Endothelial cell of umbilical vein (primary cell): ENCODE measurements around the gene RAD51B. TPM values are rescaled to one million over a fixed set of nuclear protein-coding genes. Genes with fewer than 3 reads are reported as not detected.

Experiments
- BruUV-seq: library from RNA; stranded (reverse); fragments of 400-500 nt; replicated peaks from 2 replicates; lab custom pipeline; 2021; lab: Mats Ljungman, UMichigan
- CTCF ChIA-PET: fragments of 300-600, 350-600 bp; sonication (Branson Sonifier 250); formaldehyde crosslinking; loops from one replicate; lab custom pipeline; 2021; ENCODE audit warnings: antibody characterized with exemption, inconsistent platforms; lab: Charles Lee
- POLR2A ChIA-PET: fragments of 300-600, 350-600 bp; sonication (Branson Sonifier 250); formaldehyde crosslinking; loops from one replicate; lab custom pipeline; 2021; ENCODE audit warnings: antibody characterized with exemption, inconsistent platforms; lab: Charles Lee
- DNase-seq: peaks from one replicate; pipeline ENCODE4 v3.0.0-alpha.2; 2011; ENCODE audit warnings: low read depth, low spot score
- FAIRE-seq: peaks from 2 replicates; lab custom pipeline; 2011; peaks lifted over from hg19 to GRCh38; lab: Jason Lieb, UNC
- H2AFZ ChIP-seq: 2 replicates; pipeline ENCODE4 v1.6.0; 2012; ENCODE audit warnings: low read depth, low read length, control low read depth, inconsistent platforms
- H3K27ac ChIP-seq: 2 replicates; pipeline ENCODE4 v1.5.1; 2011; ENCODE audit warnings: low read depth, mild to moderate bottlenecking, control low read depth, low read length, moderate library complexity; ENCODE audit not compliant: insufficient read depth
- H3K27me3 ChIP-seq, 2 experiments: 2 replicates each; pipeline versions ENCODE4 v1.6.0 to v1.6.1; 2011; ENCODE audit warnings: low read length in 2 of 2, mixed read lengths in 1 of 2; ENCODE audit not compliant: control insufficient read depth in 2 of 2, insufficient read depth in 2 of 2
- H3K36me3 ChIP-seq, 2 experiments: 2 replicates in 1 of 2; 3 replicates in 1 of 2; pipeline ENCODE4 v1.5.1; 2011; ENCODE audit warnings: low read length in 2 of 2, mild to moderate bottlenecking in 1 of 2, moderate library complexity in 1 of 2; ENCODE audit not compliant: control insufficient read depth in 2 of 2, insufficient read depth in 2 of 2; ENCODE audit errors: extremely low read depth in 1 of 2
- H3K4me1 ChIP-seq: 3 replicates; pipeline ENCODE4 v1.5.1; 2011; ENCODE audit warnings: mild to moderate bottlenecking, low read length; ENCODE audit not compliant: control insufficient read depth, insufficient read depth; ENCODE audit errors: extremely low read depth
- H3K4me2 ChIP-seq: 2 replicates; pipeline ENCODE4 v1.6.1; 2011; ENCODE audit warnings: low read length, control low read depth, mixed read lengths; ENCODE audit not compliant: insufficient read depth
- H3K4me3 ChIP-seq, 3 experiments: fragments of 200-600 bp in 1 of 3; sonication (generic), shearing (Covaris generic) in 1 of 3; replicated peaks in 1 of 3; 2 replicates each; pipeline ENCODE4 v1.5.1; 2011 to 2016; ENCODE audit warnings: control low read depth in 3 of 3, low read length in 3 of 3, mild to moderate bottlenecking in 2 of 3, inconsistent platforms in 1 of 3, low read depth in 1 of 3, moderate library complexity in 1 of 3; ENCODE audit not compliant: insufficient read depth in 1 of 3
- H3K79me2 ChIP-seq: 2 replicates; pipeline ENCODE4 v1.6.0; 2012; ENCODE audit warnings: low read length, inconsistent platforms; ENCODE audit not compliant: control insufficient read depth, insufficient read depth
- H3K9ac ChIP-seq: replicated peaks from 2 replicates; pipeline ENCODE3; 2011; ENCODE audit warnings: low read length, control low read depth; ENCODE audit not compliant: insufficient read depth; ENCODE audit errors: extremely low read depth
- H3K9me1 ChIP-seq: replicated peaks from 3 replicates; pipeline ENCODE4 v1.6.0; 2011; ENCODE audit warnings: mild to moderate bottlenecking, low read length; ENCODE audit not compliant: control insufficient read depth, insufficient read depth; ENCODE audit errors: extremely low read depth
- H3K9me3 ChIP-seq: replicated peaks from 2 replicates; pipeline ENCODE4 v1.5.1; 2012; ENCODE audit warnings: low read length, inconsistent platforms; ENCODE audit not compliant: control insufficient read depth, insufficient read depth
- H4K20me1 ChIP-seq: replicated peaks from 2 replicates; pipeline ENCODE3; 2011; ENCODE audit warnings: mild to moderate bottlenecking, low read length; ENCODE audit not compliant: control insufficient read depth, insufficient read depth; ENCODE audit errors: extremely low read depth
- EZH2 ChIP-seq: IDR thresholded peaks from 2 replicates; pipeline ENCODE4 v1.6.1; 2012; ENCODE audit warnings: borderline replicate concordance, low read depth, mild to moderate bottlenecking, moderate library complexity, low read length, inconsistent platforms; ENCODE audit not compliant: severe bottlenecking
- FOS ChIP-seq: IDR thresholded peaks from 2 replicates; pipeline ENCODE4 v1.6.1; 2011; ENCODE audit warnings: mild to moderate bottlenecking, low read length, moderate library complexity, borderline replicate concordance; ENCODE audit not compliant: insufficient read depth
- GATA2 ChIP-seq: IDR thresholded peaks from 2 replicates; pipeline ENCODE4 v1.7.0; 2011; ENCODE audit warnings: low read depth, mild to moderate bottlenecking, moderate library complexity, mixed read lengths, low read length; ENCODE audit not compliant: insufficient read length, insufficient read depth
- JUN ChIP-seq: IDR thresholded peaks from 2 replicates; pipeline ENCODE4 v1.6.1; 2011; ENCODE audit warnings: borderline replicate concordance, low read depth; ENCODE audit not compliant: insufficient read length, insufficient read depth
- MYC ChIP-seq: IDR thresholded peaks from one replicate; pipeline ENCODE4 v1.6.1; 2011; ENCODE audit warnings: mild to moderate bottlenecking, low read depth, low read length
- POLR2A ChIP-seq: IDR thresholded peaks from 2 replicates; pipeline ENCODE4 v1.6.1; 2012; ENCODE audit warnings: low read depth, mild to moderate bottlenecking, control low read depth, low read length
- POLR2AphosphoS5 ChIP-seq: IDR thresholded peaks from 2 replicates; pipeline ENCODE4 v1.6.1; 2012; ENCODE audit warnings: low read depth, mild to moderate bottlenecking, control low read depth, low read length, moderate library complexity; ENCODE audit not compliant: insufficient read depth
- dilution Hi-C: fragments of 300-500 bp; cut with MboI; formaldehyde crosslinking; loops from one replicate; pipeline ENCODE4 v1.15.0; 2019; ENCODE audit warnings: low sequenced_read_pairs; ENCODE audit not compliant: extremely low pct_ligation_motif_present
- intact Hi-C: fragments of 100-400 bp; cut with micrococcal nuclease; formaldehyde crosslinking; loops from one replicate; pipeline ENCODE4 v1.10.0; 2022
- polyA plus RNA-seq, 4 experiments: library from polyadenylated mRNA; depleted of rRNA in 3 of 4; stranded (reverse) in 3 of 4; unstranded in 1 of 4; fragments of >200 nt; gene quantifications; 2 replicates each; pipeline versions ENCODE4 v1.2.1 to v1.2.3, GENCODE V29; 2011 to 2012; ENCODE audit warnings: missing spikeins in 1 of 4
- total RNA-seq: library from RNA; stranded (reverse); gene quantifications from 2 replicates; pipeline ENCODE4 v1.2.3, GENCODE V29; 2021
- TF ChIP-seq, protein P1 (sequence below): IDR thresholded peaks from 2 replicates; pipeline ENCODE4 v1.6.1; 2011; ENCODE audit not compliant: insufficient read depth, insufficient read length
- TF ChIP-seq, protein P2 (sequence below), 2 donors: IDR thresholded peaks; 1 replicate in 1 of 2; 2 replicates in 1 of 2; pipeline ENCODE4 v1.5.1; 2011; ENCODE audit warnings: low read length in 2 of 2, mild to moderate bottlenecking in 2 of 2, moderate library complexity in 2 of 2, control low read depth in 1 of 2, inconsistent platforms in 1 of 2, low read depth in 1 of 2; ENCODE audit not compliant: insufficient read depth in 1 of 2; ENCODE audit errors: extremely low read depth in 1 of 2

Gene RAD51B
- total and polyA plus RNA-seq, 2 donors (not counting 3 experiments of a cell fraction or from before 2014, with no cell fraction given), result 3.9 to 19.0 TPM

DNA sequence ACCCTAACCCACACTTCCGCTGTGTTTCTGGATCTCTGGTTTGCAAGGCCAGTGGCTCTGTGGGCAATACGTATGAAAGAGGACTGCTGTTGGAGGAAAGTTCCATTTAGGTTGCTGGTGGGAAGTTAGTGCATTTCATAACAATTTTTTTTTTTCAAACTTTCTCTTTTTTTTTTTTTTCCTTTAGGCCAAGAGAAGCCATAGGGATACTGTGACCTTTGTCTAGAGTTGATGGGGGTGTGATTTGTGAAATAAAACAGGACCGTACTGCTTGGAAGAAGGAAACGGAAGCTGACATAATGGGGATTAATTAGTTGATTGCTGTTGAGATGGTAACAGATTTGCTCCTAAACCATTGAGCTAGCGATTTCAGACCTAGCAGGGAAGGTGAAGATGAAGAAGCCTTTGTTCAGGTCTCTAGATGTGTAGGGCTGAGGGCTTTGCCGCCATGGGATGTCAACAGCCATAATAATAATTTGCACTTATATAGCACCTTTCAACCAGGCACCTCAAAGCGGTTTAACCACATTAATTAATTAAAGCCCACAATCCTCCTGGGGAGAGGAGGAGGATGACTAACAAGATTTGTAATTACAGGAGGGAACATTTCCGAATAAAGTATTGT lies 658.0 kb downstream of the RAD51B start:
- Histone ChIP-seq H3K36me3 (no peaks in the 10 kb centered on the region), H3K9me3 (no peaks in the 10 kb centered on the region), H3K79me2 (no peaks in the 10 kb centered on the region), H3K27ac (no peak overlapping the region), H3K9me1 (no peaks in the 10 kb centered on the region), H3K4me3 (no peak overlapping the region), H3K4me2 (no peak overlapping the region), H2AFZ (no peak overlapping the region), H3K27me3 (no peaks in the 10 kb centered on the region), H4K20me1 (no peaks in the 10 kb centered on the region), H3K9ac (no peak overlapping the region), H3K4me1 (peaks cover 24% of the 10 kb centered on the region)
- ChIA-PET POLR2A (no interaction called here), CTCF (no interaction called here)
- TF ChIP-seq GATA2 (no peak), POLR2A (no peak), FOS (no peak), MYC (no peak), JUN (no peak), POLR2AphosphoS5 (no peak), EZH2 (no peak)
- TF ChIP-seq, protein P1, sequence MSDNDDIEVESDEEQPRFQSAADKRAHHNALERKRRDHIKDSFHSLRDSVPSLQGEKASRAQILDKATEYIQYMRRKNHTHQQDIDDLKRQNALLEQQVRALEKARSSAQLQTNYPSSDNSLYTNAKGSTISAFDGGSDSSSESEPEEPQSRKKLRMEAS, result no peak
- TF ChIP-seq, protein P2, sequence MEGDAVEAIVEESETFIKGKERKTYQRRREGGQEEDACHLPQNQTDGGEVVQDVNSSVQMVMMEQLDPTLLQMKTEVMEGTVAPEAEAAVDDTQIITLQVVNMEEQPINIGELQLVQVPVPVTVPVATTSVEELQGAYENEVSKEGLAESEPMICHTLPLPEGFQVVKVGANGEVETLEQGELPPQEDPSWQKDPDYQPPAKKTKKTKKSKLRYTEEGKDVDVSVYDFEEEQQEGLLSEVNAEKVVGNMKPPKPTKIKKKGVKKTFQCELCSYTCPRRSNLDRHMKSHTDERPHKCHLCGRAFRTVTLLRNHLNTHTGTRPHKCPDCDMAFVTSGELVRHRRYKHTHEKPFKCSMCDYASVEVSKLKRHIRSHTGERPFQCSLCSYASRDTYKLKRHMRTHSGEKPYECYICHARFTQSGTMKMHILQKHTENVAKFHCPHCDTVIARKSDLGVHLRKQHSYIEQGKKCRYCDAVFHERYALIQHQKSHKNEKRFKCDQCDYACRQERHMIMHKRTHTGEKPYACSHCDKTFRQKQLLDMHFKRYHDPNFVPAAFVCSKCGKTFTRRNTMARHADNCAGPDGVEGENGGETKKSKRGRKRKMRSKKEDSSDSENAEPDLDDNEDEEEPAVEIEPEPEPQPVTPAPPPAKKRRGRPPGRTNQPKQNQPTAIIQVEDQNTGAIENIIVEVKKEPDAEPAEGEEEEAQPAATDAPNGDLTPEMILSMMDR (IDR thresholded peaks at IDR 0.05; ENCODE audit: extremely low read depth in 1 of 2, insufficient read depth in 1 of 2, low read depth in 1 of 2, low read length in 2 of 2), result no peak
- intact Hi-C loops (no loop called here), dilution Hi-C loops (no loop called here)
- no peak for DNase-seq
- BruUV-seq, result no TSS peak
- no peak for FAIRE-seq
